Measurements from ENCODE around the gene CR2. TPM values are rescaled to one million over a fixed set of nuclear protein-coding genes. Genes with fewer than 3 reads are reported as not detected.

CR2 gene
- total RNA-seq, 1 experiment from 2014 or later = 1.8 TPM

- H4K5ac ChIP-seq (ENCODE audit: insufficient read length, low read depth, low read length) = no peak overlapping the region
- H3K27ac ChIP-seq (ENCODE audit: insufficient read length, low read depth, low read length) = no peak overlapping the region
- H3K4me1 ChIP-seq (ENCODE audit: insufficient read depth, low read length) = peaks cover 2% of the 10 kb centered on the region; the same call in 1 of the 2 replicates
- H3K14ac ChIP-seq (ENCODE audit: insufficient read depth, low read length) = no peak overlapping the region
- no peak overlapping the region for H3K23ac ChIP-seq (ENCODE audit: insufficient read length, low read depth, low read length)
- no peak overlapping the region for H4K8ac ChIP-seq (replicated peaks; ENCODE audit: insufficient read length, low read depth, low read length)
- peaks cover 9% of the 10 kb centered on the region for H3K23me2 ChIP-seq (ENCODE audit: insufficient read length, low read depth, low read length, poor library complexity, severe bottlenecking)
- H3K9me3 Mint-ChIP-seq = no peaks in the 10 kb centered on the region
- H2BK120ac ChIP-seq (ENCODE audit: low read depth, low read length, poor library complexity, severe bottlenecking) = no peak overlapping the region
- H3K27me3 ChIP-seq (ENCODE audit: insufficient read depth, low read length) = peaks cover 7% of the 10 kb centered on the region; the same call in 1 of the 2 replicates
- H3K4ac ChIP-seq (ENCODE audit: low read depth, low read length) = no peak overlapping the region
- peaks cover 9 to 10% of the 10 kb centered on the region in 2 experiments for H3K4me1 Mint-ChIP-seq
- no peak overlapping the region for H2AK5ac ChIP-seq (ENCODE audit: insufficient read length, low read length)
- peaks cover 45% of the 10 kb centered on the region for H3K27me3 Mint-ChIP-seq (ENCODE audit: low read depth)
- TF ChIP-seq CTCF (conservative IDR thresholded peaks at IDR 0.05) = peak; percentile 85
- no peaks in the 10 kb centered on the region for H3K79me2 ChIP-seq (ENCODE audit: insufficient read depth, low read length)
- no peak overlapping the region for H3K56ac ChIP-seq (ENCODE audit: insufficient read length, low read depth, low read length)
- no peaks in the 10 kb centered on the region for H3K79me1 ChIP-seq (ENCODE audit: insufficient read depth, low read depth, low read length, poor library complexity, severe bottlenecking)
- no peak overlapping the region for H3K4me3 Mint-ChIP-seq
- H3K4me2 ChIP-seq (ENCODE audit: insufficient read depth, insufficient read length, low read length) = no peak overlapping the region
- H3T11ph ChIP-seq (ENCODE audit: low read length) = no peak overlapping the region
- H4K91ac ChIP-seq (ENCODE audit: insufficient read length, low read depth, low read length) = no peak overlapping the region
- H2BK20ac ChIP-seq (ENCODE audit: low read depth, low read length, poor library complexity, severe bottlenecking) = no peak overlapping the region
- no CpG with 5 or more reads among the region's 4 CpGs for WGBS (ENCODE audit: extremely low coverage, insufficient read length, low lambda C conversion rate)
- no peak overlapping the region for H2BK12ac ChIP-seq (ENCODE audit: insufficient read length, low read depth, low read length)
- DNase-seq = peak; percentile 57
- H2BK15ac ChIP-seq (ENCODE audit: low read depth, low read length) = no peak overlapping the region
- H2AFZ ChIP-seq (ENCODE audit: low read length) = no peak overlapping the region
- H3K9ac ChIP-seq (ENCODE audit: extremely low read depth, insufficient read length, low read length) = no peak overlapping the region
- no peaks in the 10 kb centered on the region for H3K9me3 ChIP-seq (ENCODE audit: control insufficient read depth, low read depth, low read length)
- H4K20me1 ChIP-seq (ENCODE audit: control insufficient read depth, insufficient read depth, insufficient read length) = no peaks in the 10 kb centered on the region
- no peak overlapping the region for H2BK5ac ChIP-seq (ENCODE audit: insufficient read length, low read length)
- H3K27ac Mint-ChIP-seq = no peak overlapping the region
- H3K36me3 Mint-ChIP-seq (ENCODE audit: insufficient read depth in 1 of 3, low read depth in 3 of 3) = no peaks in the 10 kb centered on the region; a peak in 1 of 7 replicates
- H3K18ac ChIP-seq (ENCODE audit: insufficient read length, low read depth, low read length) = no peak overlapping the region
Observed at GRCh38 chr1:207499573-207499972, 45.4 kb downstream of the CR2 start.

Data from H9 (cell line).